Omental fat pad (tissue), 4 donors: ENCODE data around the gene MPRIP. TPM values are rescaled to one million over a fixed set of nuclear protein-coding genes. Genes with fewer than 3 reads are reported as not detected.

Experiments used
- ATAC-seq: fragments of 150-250 bp; one replicate; pipeline ENCODE4 v1.9.1; 2016; ENCODE audit warnings: mild to moderate bottlenecking, moderate library complexity; ENCODE audit not compliant: low FRiP score
- DNase-seq: peaks from one replicate; pipeline ENCODE4 v3.0.0-alpha.2; 2019; ENCODE audit warnings: low spot score
- CTCF ChIP-seq, 3 donors: fragments of 450-650 bp; IDR thresholded peaks; one replicate each; pipeline ENCODE4 v1.5.1; 2016 to 2017; ENCODE audit warnings: antibody characterized with exemption in 3 of 3, mild to moderate bottlenecking in 3 of 3, moderate library complexity in 2 of 3
- total RNA-seq, 4 donors: library from RNA; depleted of rRNA; stranded (reverse); fragments of >200 nt; gene quantifications; one replicate each; pipeline ENCODE4 v1.1.0, GENCODE V29; 2016

Gene MPRIP
- total RNA-seq, 4 donors from 2014 or later: 68.6 to 196 (median 125) TPM

- TF ChIP-seq CTCF (IDR thresholded peaks at IDR 0.05): no peak
- DNase-seq (no peak), ATAC-seq (no peak)
Observed at GRCh38 chr17:17060001-17060922, 18.0 kb downstream of the MPRIP start.

- TF ChIP-seq CTCF (IDR thresholded peaks at IDR 0.05): no peak
- ATAC-seq (no peak), DNase-seq (no peak)
Observed at GRCh38 chr17:17060930-17061329, 18.7 kb downstream of the MPRIP start.

- ATAC-seq (no peak), DNase-seq (no peak)
- no peak for TF ChIP-seq CTCF (IDR thresholded peaks at IDR 0.05)
Observed at GRCh38 chr17:17061516-17061915, 19.3 kb downstream of the MPRIP start.

- ATAC-seq (no peak), DNase-seq (no peak)
- TF ChIP-seq CTCF (IDR thresholded peaks at IDR 0.05): no peak
Observed at GRCh38 chr17:17062356-17062755, 20.1 kb downstream of the MPRIP start.

- no peak for TF ChIP-seq CTCF (IDR thresholded peaks at IDR 0.05)
- ATAC-seq (no peak), DNase-seq (no peak)
Observed at GRCh38 chr17:17062866-17063265, 20.6 kb downstream of the MPRIP start.

GRCh38 chr17:17063546-17064122 lies 21.4 kb downstream of the MPRIP start:
- ATAC-seq: peak; percentile 50

More at GRCh38 chr17:17063546-17064122, 21.4 kb downstream of the MPRIP start:
- no peak for TF ChIP-seq CTCF (IDR thresholded peaks at IDR 0.05)
- no peak for DNase-seq
